AML-193 (cell line): ENCODE measurements around the gene ACSS1.

Experiments
- DNase-seq, 2 experiments: peaks; one replicate each; lab custom pipeline; 2025; lab: John Stamatoyannopoulos, UW

ACSS1 gene

DNA sequence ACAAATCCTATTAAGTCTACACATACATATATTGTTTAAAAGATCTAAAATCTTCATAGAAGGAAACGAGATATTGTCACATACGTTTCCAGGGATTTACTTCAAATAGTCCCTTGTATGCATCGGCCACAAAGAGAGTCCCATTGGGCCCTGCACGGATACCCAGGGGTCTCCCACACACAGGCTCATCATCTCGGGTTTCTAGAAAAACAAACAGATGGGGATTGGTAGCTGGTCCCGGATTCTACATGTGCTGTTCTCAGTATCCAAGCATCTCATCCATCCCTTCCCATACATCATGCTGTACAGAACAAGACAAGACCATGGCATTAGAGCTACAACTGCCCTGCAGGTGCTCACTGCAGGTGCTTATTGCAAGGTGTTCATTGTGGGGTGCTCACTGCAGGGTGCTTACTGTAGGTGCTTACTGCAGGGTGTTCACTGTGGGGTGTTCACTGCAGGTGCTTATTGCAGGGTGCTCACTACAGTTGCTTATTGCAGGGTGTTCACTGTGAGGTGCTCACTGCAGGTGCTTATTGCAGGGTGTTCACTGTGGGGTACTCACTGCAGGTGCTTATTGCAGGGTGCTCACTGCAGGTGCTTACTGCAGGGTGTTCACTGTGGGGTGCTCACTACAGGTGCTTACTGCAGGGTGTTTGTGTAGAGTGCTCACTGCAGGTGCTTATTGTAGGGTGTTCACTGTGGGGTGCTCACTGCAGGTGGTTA is 86.4 kb downstream of the ACSS1 start:
- no peak for DNase-seq

DNA sequence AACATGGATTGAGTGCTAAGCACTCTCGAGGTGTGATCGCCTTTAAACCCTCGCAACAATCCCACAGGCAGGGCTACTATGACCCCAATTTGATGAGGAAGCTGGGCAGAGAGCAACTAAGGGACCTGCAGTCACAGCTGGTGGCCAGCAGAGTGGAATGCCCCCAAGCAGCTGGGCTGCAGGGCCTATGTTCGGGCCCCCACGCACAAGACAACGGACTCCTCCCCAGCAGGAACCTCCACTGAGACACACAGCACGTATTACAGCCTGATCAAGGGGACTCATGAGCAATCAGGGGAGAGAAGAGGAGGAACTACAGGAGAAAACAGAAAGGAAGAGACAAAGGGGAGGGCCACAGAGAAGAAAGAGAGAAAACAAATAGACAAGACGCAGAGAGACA is 87.2 kb downstream of the ACSS1 start:
- no peak for DNase-seq

DNA sequence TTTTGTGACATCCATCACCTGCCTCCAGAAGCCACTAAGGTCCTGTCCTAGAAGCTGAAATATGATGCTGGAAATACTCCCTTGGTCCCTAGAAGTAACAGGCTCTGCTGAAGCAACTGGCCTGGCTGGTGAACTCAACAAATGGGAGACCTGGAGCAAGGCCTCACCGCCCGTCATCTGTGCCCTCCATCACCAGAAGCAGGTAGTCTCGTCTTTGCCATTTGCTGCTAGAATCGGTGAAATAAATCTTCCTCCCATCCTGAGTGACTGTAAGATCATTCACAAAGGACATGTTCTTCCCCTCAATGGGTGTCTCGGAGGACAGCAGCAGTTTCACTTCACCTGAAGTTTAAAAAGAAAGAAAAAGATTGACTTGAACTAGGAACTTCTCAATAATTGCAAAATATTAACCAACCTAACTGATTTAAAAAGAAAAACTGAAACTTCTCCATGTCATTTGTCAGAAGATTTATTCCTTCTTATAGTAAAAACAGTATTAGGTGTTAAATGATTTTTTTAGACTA is 87.8 kb downstream of the ACSS1 start:
- DNase-seq: no peak

DNA sequence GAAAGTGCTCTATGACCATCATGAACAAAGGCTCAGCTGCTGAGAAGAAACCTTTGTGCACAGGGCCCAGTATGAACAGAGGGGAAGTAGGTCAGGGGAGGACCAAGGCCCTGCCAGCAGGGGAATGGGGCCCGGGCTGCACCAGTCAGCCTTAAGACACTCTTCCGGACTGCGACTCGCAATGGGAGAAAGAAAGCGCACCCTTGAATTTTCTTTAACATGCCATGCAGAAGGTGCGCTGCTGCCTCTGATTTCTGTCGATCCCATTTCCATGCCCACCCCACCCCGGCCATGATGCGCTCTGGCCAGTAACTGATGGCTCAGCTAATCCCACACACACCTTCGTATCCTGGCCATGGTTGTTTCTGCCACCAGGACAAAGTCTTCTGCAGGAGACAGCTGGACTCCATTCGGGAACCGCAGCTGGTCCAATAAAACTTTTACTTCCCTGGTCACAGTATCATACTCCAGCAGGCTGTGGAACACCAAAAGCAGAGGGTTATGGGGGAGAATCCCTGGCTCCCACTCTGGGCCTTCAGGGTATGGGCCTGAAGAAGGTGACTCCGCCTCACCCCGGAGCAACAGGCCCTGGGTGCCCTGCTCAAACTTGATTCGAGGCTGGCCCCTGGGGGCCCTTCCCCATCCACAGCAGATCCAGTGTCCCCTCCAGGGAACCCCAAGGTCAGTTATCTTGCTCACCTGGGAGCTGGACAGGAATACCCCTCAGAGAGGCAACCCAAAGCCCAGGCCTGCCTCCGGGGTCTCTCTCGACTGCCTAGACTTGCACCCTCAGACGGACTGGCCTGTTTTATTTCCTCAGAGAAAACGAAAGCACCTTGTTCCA is 88.5 kb downstream of the ACSS1 start:
- DNase-seq: no peak

DNA sequence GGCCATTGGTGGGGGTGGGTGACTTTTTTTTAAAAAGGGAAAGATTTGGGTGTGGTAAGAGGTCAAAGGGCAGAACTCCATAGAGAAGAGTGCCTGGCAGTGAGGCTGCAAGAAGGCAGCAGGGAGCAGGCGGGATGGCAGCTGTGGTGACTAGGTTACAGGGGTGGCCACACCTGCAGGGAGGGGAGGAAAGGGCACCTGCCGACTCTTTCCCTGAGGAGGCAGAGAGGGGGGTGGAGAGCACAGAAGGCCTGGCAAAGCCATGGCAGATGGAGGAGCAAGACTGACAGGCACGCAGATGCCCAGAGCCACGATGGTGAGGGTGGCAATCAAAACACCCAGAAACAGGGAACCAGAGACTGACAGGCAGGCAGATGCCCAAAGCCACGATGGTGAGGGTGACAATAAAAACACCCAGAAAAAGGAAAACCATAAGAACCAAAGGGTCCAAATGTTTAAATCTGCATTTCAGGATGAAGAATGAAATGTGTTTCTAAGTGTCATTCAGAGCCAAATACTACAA is 89.6 kb downstream of the ACSS1 start:
- DNase-seq: no peak

DNA sequence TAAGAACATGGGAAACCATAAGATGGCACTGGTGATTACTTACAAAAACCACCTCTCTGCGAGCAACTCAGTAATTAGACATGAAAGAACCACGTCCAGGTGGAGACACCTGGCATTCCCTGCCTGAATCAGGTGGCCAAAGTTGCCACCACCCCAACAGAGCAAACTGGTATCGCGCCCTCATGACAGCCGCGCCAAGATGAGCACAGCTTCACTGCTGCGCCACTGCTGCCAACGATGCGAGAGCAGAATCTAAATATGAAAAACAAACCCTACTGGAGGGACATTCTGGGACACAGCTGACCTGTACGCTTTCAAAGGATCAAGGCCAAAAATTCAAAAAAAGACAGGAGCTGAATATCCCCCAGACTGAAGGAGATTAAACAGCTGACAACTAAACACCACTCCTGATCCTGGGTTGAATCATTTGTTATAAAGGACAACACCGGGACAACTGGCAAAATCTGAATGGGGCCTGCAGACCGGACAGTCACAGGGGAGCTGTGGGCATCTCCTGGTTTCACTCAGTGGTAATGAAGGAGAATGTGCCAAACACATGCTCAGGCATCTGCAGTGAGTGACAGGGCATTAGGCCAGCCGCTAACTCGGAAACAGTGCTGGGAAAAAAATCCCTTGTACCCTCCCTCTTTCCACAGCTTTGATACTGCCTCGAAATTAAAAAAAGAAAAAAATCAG is 91.5 kb downstream of the ACSS1 start:
- DNase-seq: no peak

DNA sequence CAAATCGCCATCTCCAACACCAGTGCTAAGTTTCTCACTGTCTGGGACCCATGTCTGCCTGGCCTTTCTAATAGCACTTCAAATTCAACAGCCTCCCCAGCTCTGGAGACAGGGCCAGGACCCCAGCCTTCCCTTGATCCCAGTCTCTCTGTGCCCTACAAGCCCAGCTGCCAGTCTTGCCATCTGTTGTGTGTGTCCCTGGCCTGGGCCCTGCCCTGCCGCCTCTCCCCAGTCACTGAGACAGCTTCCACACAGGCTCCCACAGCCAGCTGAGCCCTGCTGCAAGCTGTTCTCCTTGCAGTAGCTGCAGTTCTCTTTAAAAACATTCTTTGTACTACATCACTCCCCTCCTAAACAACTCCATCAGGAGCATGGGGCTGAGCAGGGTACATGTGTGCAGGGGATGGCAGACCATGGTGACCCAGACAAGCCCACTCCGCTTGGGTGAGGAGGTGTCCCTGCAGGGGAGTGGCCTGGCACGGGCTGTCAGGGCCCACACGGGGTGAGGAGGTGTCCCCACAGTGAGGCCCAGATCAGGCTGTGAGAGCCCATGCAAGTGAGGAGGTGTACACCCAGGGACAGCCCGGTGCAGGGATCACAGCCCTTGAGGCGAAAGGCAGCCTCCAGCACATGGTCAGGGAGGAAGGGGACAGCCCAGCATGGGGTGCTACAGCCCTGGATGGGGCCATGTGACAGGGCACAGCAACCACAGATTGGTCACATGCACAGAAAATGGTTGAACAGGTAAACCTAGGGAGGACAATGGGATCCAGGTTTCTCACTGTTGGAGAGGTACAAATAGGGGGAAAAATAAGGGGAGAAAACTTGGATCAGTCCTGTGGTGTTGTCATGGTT is 92.6 kb downstream of the ACSS1 start:
- DNase-seq: no peak

DNA sequence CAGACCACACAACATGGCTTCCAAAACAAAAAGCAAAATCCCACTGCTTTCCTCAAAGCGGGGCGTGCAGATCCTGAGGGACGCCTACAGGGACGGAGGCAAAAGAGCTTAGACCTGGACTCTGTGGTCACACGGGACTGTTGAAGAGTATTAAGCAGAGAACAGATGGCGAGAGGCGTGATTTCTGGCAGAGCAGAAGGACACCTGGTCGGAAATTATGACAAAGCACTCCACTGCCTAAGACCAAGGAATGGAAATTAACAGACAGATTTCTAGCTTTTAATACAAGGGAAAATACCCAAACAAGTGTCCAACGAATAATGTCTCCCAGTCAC is 93.5 kb downstream of the ACSS1 start:
- no peak for DNase-seq

DNA sequence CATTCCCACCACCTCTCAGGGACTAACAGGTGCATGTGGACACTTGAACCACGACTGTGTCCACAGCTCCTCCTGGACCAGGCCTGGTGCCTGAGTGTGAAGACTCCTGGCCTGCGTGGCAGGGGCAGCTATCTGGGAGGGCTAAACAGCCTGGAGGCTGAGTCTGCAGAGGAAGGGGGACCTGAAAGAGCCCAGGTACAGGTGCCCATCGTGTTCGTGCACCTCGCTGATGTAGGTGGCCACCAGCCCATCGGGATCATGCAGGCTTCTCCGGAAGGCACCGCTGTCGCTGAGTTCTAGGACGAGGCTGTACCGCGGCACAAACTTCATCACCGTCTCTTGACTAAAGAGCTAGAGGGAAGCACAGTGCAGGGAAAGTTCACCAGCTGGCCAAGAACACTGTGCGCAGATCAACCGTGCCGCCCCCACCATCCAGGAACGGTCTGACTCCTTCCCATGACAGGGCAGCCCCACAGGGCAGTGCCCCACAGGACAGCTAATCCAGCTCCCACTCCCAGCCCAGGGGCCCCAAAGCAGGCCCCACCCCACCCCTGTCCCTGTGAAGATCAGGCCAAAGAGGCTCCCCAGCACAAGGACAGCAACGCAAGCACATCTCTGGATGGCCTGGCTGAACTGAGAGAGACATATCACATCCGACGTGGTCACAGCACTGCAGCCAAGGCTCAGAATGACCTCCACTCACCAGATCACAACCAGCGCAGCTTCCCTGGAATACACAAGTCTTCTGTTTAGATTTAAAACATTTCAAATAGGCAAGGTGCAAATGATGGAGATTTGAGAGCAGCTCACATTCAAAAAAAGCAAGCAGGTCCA is 94.0 kb downstream of the ACSS1 start:
- DNase-seq: no peak

DNA sequence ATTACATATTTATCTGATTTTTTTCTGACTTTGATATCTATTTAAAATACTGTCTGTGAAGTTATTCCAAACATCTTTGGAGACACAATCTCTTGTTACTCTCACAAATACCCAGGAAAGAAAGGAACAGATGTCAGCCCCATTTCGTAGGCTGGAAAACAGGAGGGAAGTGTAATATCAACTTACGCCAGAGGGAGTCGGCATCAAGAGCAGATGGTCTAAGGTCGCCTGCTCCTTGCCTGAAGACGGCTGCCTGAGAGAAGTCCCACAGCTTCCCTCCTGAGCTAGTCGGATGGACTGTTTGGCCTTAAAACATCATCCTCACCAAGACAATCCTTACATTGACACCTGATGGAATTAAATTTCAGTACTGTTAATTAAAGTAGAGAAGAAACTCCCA is 95.4 kb downstream of the ACSS1 start:
- DNase-seq: no peak

DNA sequence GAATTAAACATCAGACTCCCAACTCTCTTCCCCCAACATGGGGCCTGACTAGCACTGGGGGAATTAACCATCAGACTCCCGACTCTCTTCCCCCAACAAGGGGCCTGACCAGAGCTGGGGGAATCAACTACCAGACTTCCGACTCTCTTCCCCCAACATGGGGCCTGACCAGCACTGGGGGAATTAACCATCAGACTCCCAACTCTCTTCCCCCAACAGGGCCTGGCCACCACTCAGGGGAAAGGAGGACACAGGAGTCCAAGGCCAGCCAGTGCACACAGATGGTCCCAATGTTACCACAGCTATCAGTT is 95.8 kb downstream of the ACSS1 start:
- DNase-seq: no peak

DNA sequence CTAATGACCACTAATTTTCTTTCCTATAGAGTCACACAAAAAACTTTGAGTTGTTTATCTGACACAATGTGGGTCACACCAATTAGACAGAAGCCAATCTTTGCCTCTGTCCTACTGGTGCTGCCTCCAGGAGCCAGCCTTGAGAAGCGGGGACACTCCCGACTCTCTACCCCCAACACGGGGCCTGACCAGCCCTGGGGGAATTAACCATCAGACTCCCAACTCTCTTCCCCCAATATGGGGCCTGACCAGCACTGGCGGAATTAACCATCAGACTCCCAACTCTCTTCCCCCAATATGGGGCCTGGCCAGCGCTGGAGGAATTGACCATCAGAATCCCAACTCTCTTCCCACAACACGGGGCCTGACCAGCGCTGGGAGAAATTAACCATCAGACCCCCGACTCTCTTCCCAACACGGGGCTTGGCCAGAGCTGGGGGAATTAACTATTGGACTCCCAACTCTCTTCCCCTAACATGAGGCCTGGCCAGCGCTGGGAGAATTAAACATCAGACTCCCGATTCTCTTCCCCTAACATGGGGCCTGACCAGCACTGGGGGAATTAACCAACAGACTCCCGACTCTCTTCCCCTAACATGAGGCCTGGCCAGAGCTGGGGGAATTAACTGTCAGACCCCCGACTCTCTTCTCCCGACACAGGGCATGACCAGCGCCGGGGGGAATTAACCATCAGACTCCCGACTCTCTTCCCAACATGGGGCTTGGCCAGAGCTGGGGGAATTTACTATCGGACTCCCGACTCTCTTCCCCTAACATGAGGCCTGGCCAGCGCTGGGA is 96.4 kb downstream of the ACSS1 start:
- DNase-seq: no peak

DNA sequence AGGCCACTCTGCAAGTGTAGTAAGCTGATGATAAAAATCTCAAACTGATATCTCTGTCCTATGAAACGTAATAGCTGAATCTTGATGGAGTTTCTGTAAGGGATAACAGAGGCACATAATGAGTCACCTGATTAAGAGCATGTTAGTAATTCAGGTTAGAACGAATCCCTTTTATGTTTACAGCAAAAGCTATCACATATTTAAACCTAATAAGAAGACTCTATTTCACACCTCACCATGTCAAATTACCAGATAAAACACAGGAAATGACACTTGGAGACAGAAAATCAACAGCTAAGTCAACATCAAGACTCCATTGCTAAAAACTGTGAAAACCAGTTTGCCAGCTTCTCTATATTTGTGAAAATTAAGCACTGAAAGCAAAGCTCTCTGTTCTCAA is 97.1 kb downstream of the ACSS1 start:
- no peak for DNase-seq

DNA sequence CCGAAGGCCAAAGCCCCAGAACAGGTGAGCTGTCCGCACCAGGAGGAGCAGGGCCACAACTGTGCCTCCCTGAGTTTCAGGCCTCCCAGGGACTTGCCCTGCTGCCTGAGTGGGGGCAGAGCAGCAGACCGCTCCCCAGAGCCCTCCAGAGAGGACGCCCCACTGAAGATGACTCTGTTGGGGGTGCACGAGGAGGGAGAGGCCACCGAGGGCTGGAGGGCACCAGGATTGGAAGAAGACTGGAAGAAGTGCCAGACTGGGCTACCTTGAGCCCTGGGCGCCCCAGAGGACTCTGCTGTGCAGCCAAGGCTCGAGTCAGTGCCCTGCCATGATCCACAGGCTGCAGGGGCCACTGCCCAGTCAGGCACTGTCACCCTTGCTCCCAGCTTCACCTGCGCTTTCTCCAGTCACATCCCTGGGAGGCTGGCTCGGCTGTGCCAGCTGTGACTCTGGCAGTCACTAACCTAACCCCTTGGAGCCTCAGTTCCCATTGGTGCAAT is 97.6 kb downstream of the ACSS1 start:
- no peak for DNase-seq

DNA sequence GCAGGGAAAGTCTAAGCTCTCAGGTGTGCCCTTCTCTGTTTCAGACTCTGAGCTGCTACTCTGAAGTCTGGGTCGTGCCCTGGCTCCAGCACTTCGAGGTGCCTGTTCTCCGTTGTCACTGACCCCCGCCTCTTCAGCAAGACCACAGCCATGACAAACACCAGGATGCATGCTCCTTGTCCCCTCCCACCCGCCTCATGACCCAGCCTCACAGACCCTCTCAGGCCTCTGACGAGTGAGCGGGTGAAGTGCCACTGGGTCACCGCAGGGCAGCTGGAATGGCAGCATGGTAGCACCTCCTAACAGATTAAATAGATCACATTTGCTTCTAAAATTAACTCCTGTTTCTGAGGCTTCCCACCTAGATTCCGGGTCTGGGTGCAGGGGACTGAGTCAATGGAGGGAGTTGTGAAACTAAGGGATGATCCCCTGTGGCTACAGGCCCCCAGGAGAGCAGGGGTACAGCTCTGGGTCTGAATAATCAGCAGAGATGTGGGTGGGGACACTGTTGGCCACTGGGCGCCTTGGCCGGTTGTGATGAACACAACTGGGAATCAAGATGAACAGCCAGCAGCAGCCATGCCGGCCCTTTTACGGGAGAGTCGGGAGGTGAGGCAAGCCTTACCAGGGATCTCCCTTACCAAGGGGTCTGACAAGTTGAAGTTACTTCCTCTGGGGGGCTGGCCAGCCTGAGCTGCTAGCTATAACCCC is 98.2 kb downstream of the ACSS1 start:
- no peak for DNase-seq

DNA sequence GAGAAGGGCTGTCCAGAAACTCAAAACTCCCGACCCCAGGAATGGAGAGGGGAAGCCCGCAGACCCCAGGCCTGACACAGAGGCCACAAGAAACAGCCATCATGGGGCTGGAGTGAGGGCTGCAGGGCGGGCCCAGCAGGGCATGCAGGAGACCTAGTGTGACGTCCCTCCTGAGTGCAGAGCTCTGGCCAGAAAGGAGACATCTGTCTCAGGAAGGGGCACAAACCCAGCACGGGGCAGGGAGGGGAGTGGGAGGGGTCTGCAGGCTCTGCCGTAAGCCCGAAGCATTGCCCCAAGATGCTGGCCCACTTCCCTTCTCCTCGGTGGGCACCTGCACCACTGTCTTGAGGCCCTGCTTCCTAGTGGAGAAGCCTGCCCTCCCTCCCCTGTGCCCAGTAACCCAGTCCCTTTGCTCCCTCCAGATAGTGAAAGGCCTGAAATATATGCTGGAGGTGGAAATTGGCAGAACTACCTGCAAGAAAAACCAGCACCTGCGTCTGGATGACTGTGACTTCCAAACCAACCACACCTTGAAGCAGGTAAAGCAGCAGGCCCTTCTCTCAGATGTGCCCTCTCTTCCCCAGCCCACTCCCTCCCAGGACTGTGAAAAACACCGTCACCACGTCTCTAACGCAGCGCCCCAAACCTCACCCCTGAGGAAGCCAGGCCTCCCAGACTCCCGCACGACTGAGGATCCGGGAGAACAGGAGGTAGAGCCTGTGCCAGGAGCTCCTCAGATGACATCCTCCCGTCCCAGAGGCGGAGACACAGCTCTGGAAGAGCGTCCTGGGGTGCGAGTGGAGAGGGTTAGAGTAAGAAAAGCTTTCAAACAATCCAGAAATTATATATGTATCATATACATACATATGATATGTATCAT is 99.2 kb downstream of the ACSS1 start:
- no peak for DNase-seq

DNA sequence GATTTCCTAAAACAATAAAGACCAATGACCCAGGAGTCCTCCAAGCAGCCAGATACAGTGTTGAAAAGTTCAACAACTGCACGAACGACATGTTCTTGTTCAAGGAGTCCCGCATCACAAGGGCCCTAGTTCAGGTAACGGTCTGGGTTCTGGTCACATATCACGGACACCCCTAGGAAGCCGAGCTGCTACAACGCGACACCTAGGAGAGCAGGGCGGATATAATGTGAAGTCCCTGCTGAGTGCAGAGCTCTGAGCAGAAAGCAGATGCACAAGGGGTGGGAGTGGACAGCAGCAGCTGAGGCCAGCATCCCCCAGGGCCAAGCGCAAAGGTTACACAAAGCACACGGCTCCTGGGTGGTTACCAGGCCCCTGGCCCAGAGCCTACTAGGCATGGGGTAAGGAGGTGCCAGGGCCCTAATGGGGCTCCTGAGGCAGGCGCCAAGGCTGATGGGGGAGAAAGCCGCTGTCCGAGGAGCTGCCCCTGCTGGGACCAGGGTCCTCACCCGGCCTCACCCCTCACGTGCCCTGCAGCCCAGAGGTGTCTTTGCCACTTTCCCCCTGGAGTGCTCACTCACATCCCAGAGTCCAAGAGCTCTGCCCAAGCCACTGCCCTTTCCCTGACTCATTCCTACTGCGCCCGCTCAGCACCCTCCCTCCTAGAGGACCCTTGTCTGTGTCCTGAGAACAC is 100.5 kb downstream of the ACSS1 start:
- DNase-seq: no peak
